ENCODE results near the gene PRKG1.

DNA sequence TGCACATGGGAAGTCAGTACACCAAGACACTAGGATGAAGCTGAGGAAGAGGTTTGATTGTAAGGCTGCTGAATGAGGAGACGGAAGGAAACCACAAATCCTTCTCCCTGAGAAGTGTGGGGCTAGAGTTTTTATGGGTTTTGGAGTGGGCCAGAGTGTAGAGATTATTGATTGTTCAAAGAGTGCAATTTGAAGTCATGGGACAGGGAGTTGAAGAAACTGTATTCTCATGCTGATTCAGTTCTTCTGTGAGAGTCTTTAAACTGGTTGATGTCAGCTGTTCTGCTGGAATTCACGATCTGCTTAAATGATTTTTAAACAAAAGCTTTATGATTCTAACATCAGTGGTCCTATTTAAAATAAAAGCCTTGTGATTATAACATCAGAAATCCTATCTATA, 533.9 kb downstream of the PRKG1 start:
- TF ChIP-seq POLR2AphosphoS5 (IDR thresholded peaks at IDR 0.05; ENCODE audit: low read depth, low read length) (no peak), SIN3A (IDR thresholded peaks at IDR 0.05; ENCODE audit: borderline replicate concordance, insufficient read depth, low read length) (no peak), FOXP2 (optimal IDR thresholded peaks at IDR 0.05; ENCODE audit: borderline replicate concordance, extremely low read depth, extremely low read length, insufficient read depth) (no peak), TAF1 (IDR thresholded peaks at IDR 0.05; ENCODE audit: borderline replicate concordance, insufficient read depth, low read length) (no peak)
- TF ChIP-seq, protein P1, sequence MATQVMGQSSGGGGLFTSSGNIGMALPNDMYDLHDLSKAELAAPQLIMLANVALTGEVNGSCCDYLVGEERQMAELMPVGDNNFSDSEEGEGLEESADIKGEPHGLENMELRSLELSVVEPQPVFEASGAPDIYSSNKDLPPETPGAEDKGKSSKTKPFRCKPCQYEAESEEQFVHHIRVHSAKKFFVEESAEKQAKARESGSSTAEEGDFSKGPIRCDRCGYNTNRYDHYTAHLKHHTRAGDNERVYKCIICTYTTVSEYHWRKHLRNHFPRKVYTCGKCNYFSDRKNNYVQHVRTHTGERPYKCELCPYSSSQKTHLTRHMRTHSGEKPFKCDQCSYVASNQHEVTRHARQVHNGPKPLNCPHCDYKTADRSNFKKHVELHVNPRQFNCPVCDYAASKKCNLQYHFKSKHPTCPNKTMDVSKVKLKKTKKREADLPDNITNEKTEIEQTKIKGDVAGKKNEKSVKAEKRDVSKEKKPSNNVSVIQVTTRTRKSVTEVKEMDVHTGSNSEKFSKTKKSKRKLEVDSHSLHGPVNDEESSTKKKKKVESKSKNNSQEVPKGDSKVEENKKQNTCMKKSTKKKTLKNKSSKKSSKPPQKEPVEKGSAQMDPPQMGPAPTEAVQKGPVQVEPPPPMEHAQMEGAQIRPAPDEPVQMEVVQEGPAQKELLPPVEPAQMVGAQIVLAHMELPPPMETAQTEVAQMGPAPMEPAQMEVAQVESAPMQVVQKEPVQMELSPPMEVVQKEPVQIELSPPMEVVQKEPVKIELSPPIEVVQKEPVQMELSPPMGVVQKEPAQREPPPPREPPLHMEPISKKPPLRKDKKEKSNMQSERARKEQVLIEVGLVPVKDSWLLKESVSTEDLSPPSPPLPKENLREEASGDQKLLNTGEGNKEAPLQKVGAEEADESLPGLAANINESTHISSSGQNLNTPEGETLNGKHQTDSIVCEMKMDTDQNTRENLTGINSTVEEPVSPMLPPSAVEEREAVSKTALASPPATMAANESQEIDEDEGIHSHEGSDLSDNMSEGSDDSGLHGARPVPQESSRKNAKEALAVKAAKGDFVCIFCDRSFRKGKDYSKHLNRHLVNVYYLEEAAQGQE (IDR thresholded peaks at IDR 0.05; ENCODE audit: insufficient read depth in 1 of 2, low read depth in 2 of 2, low read length in 2 of 2), result no peak
